ENCODE results near the gene VSIG10.

Gene VSIG10

DNA sequence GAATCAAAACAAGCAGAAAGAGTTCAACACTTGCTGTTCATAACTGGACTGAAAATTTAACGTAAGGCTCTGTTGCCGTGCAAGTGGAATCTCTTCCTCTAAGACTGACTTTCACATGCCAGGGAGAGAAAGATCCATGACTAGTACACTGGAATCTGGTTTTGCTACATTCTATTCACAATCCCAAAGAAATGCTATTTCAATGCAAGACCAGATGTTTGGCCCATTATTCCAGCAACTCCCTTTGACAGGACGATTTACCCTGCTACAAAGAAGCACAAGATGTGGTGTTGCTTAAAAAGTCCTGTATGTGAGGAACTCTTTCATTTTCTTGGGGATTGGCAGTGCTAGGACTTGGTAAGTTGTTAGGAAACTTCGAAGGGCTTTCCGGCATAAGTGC lies 69.9 kb downstream of the VSIG10 start:
- peaks cover 65% of the 10 kb centered on the region for H3K36me3 ChIP-seq (replicated peaks)
- TF ChIP-seq, protein P1, sequence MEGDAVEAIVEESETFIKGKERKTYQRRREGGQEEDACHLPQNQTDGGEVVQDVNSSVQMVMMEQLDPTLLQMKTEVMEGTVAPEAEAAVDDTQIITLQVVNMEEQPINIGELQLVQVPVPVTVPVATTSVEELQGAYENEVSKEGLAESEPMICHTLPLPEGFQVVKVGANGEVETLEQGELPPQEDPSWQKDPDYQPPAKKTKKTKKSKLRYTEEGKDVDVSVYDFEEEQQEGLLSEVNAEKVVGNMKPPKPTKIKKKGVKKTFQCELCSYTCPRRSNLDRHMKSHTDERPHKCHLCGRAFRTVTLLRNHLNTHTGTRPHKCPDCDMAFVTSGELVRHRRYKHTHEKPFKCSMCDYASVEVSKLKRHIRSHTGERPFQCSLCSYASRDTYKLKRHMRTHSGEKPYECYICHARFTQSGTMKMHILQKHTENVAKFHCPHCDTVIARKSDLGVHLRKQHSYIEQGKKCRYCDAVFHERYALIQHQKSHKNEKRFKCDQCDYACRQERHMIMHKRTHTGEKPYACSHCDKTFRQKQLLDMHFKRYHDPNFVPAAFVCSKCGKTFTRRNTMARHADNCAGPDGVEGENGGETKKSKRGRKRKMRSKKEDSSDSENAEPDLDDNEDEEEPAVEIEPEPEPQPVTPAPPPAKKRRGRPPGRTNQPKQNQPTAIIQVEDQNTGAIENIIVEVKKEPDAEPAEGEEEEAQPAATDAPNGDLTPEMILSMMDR (IDR thresholded peaks at IDR 0.05; ENCODE audit: low read depth, low read length, missing control alignments), result no peak
- H3K27me3 ChIP-seq (replicated peaks), result no peaks in the 10 kb centered on the region
- H3K4me3 ChIP-seq (ENCODE audit: low read depth, low read length), result no peak overlapping the region
- no peak for DNase-seq
- H3K27ac ChIP-seq, result no peak overlapping the region
- in situ Hi-C loops (cut with HindIII; ENCODE audit: low pct_ligation_motif_present, low sequenced_read_pairs), result no loop called here

DNA sequence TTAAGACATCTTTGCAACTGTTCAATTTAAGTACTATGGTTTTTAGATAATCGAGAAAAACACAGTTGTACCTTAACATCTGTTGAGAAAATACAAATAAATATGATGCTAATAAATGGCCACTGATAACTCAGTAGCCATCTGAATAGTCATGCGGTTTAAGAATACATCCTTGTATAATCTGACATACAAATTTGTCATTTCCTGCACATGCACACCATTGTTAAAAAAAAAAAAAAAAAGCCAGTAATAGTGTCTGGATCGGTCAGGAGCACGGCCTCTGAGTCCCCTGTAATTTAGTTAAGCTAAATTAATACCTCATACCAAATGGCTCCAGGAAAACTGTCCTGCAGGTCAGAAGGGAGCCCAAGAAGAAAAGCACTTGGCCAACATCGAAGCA lies 70.5 kb downstream of the VSIG10 start:
- Histone ChIP-seq H3K27ac (no peak overlapping the region), H3K27me3 (replicated peaks) (no peaks in the 10 kb centered on the region), H3K4me3 (ENCODE audit: low read depth, low read length) (no peak overlapping the region), H3K36me3 (replicated peaks) (peaks cover 61% of the 10 kb centered on the region)
- DNase-seq, result no peak
- in situ Hi-C loops (cut with HindIII; ENCODE audit: low pct_ligation_motif_present, low sequenced_read_pairs), result no loop called here
- TF ChIP-seq, protein P1 (IDR thresholded peaks at IDR 0.05; ENCODE audit: low read depth, low read length, missing control alignments), result no peak

DNA sequence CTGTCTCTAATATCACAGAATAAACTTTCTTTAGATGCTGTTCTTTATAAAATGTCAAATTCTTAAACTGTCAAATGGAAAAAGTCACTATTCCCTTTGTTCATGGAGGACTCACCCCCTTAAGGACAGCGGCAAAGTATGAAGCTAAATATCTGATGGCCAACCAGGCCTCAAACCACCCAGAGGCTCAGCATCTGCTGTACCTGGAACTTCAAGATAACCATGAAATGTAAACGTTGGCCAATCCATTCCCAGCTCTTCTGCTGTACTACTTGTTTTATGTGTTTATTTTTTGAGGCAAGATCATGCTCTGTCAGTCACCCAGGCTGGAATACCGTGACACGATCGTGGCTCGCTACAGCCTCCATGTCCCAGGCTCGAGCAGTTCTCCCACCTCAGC lies 71.6 kb downstream of the VSIG10 start:
- H3K4me3 ChIP-seq (ENCODE audit: low read depth, low read length), result no peak overlapping the region
- no peak for DNase-seq
- in situ Hi-C loops (cut with HindIII; ENCODE audit: low pct_ligation_motif_present, low sequenced_read_pairs), result no loop called here
- peaks cover 52% of the 10 kb centered on the region for H3K36me3 ChIP-seq (replicated peaks)
- H3K27me3 ChIP-seq (replicated peaks), result no peaks in the 10 kb centered on the region
- TF ChIP-seq, protein P1 (IDR thresholded peaks at IDR 0.05; ENCODE audit: low read depth, low read length, missing control alignments), result no peak
- H3K27ac ChIP-seq, result no peak overlapping the region

DNA sequence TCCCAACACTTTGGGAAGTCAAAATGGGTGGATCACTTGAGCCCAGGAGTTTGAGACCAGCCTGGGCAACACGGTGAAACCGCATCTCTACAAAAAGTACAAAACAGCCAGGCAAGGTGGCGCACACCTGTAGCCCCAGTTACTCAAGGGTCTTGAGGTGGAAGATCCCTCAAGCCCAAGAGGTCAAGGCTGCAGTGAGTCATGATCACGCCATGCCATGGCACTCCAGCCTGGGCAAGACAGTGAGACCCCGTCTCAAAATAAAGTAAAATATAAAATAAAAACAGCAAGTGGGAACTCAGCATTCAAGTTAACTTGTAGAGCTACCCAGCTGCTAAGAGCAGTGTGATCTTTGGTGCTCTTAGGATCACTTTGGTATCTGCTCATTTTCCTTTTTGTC lies 74.6 kb downstream of the VSIG10 start:
- Histone ChIP-seq H3K27me3 (replicated peaks) (no peaks in the 10 kb centered on the region), H3K36me3 (replicated peaks) (peaks cover 36% of the 10 kb centered on the region), H3K4me3 (ENCODE audit: low read depth, low read length) (no peak overlapping the region), H3K27ac (no peak overlapping the region)
- in situ Hi-C loops (cut with HindIII; ENCODE audit: low pct_ligation_motif_present, low sequenced_read_pairs), result no loop called here
- TF ChIP-seq, protein P1 (IDR thresholded peaks at IDR 0.05; ENCODE audit: low read depth, low read length, missing control alignments), result no peak
- no peak for DNase-seq

DNA sequence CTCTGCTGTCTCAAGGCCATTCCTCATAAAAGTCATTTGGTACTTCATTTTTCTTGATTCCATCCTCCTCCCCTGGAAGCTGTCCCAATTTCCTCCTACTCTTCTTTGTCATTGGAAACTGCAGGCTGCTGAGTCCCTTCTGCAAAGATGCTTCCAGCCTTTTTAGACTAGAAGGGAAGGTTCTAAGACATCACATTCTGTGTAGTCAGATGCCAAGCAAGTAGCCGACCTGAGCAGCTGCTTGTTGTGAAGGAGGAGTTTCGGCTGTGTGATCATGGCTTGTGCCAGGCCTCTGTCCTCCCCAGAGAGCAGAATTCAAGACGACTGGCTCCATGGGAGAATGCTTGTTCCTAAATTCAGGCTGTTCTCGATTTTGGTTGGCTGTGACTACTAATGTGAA lies 78.6 kb downstream of the VSIG10 start:
- DNase-seq, result no peak
- Histone ChIP-seq H3K27me3 (replicated peaks) (no peaks in the 10 kb centered on the region), H3K4me3 (ENCODE audit: low read depth, low read length) (no peak overlapping the region), H3K27ac (no peak overlapping the region), H3K36me3 (replicated peaks) (peaks cover 17% of the 10 kb centered on the region)
- TF ChIP-seq, protein P1 (IDR thresholded peaks at IDR 0.05; ENCODE audit: low read depth, low read length, missing control alignments), result no peak
- in situ Hi-C loops (cut with HindIII; ENCODE audit: low pct_ligation_motif_present, low sequenced_read_pairs), result no loop called here

DNA sequence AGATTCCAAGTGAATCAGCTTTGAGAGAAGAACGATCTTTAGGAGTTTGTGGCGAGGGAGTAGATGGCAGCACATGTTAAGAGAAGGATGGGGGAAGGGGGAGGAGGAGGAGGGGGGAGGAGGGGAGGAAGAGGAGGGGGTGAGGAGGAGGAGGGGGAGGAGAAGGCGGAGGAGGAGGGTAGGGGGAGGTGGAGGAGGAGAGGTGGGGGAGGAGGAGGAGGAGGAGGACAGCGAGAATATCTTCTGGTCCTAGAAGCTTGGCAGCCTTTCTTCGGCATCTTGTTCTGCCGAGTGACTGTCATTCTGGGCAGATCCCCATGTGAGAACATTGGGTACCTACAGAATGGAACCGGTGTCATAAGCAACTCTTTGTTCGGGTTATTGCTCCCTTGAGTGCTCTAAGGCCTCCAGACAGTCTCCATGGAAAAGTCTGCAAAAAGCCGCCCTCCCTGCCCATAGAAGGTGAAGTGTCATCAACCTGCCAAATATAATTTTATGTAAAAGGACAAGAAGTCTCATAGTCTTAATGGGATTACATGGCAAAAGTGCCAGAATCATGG lies 80.4 kb downstream of the VSIG10 start:
- Histone ChIP-seq H3K36me3 (replicated peaks) (peaks cover 11% of the 10 kb centered on the region), H3K27me3 (replicated peaks) (no peaks in the 10 kb centered on the region), H3K27ac (no peak overlapping the region), H3K4me3 (ENCODE audit: low read depth, low read length) (no peak overlapping the region)
- TF ChIP-seq, protein P1 (IDR thresholded peaks at IDR 0.05; ENCODE audit: low read depth, low read length, missing control alignments), result no peak
- in situ Hi-C loops (cut with HindIII; ENCODE audit: low pct_ligation_motif_present, low sequenced_read_pairs), result no loop called here
- DNase-seq, result no peak

Data from brain microvascular endothelial cell (primary cell).